GM19438 (cell line): Measurements from ENCODE around the gene TMEM72.
"Not testable (repeated sequence)": the region's sequence is repeated elsewhere in the genome, so short reads cannot be mapped to it uniquely, and the experiment has no call there.

Source experiments
- ATAC-seq: cut with Tn5 transposase; IDR thresholded peaks from one replicate; pipeline ENCODE4 v1.9.1; 2021; ENCODE audit warnings: low read depth; ENCODE audit not compliant: unreplicated experiment

Gene TMEM72

GRCh38 chr10:44911081-44911540, at the start of gene TMEM72:
Gene TMEM72 (plus strand): TSS chr10:44911337. CDS start chr10:44911513, 176 bp downstream.
- ATAC-seq, result no peak

- no peak for ATAC-seq
Observed at GRCh38 chr10:44862006-44862751, 49.0 kb upstream of the TMEM72 start.

- ATAC-seq, result no peak
Observed at GRCh38 chr10:44862924-44863323, 48.2 kb upstream of the TMEM72 start.

GRCh38 chr10:44863344-44864047, 47.6 kb upstream of the TMEM72 start:
- ATAC-seq, result no peak

- peak; percentile 59 for ATAC-seq
Observed at GRCh38 chr10:44864051-44864450, 47.1 kb upstream of the TMEM72 start.

GRCh38 chr10:44864637-44865288, 46.4 kb upstream of the TMEM72 start:
- peak; percentile 86 for ATAC-seq

GRCh38 chr10:44865289-44865671, 45.9 kb upstream of the TMEM72 start:
- ATAC-seq, result no peak

- not testable (repeated sequence) for ATAC-seq
Observed at GRCh38 chr10:44866367-44866766, 44.8 kb upstream of the TMEM72 start.

- ATAC-seq, result no peak
Observed at GRCh38 chr10:44870031-44870430, 41.1 kb upstream of the TMEM72 start.

GRCh38 chr10:44873160-44873559, 38.0 kb upstream of the TMEM72 start:
- ATAC-seq, result no peak

GRCh38 chr10:44874166-44874565, 37.0 kb upstream of the TMEM72 start:
- ATAC-seq, result no peak

- peak; percentile 83 for ATAC-seq
Observed at GRCh38 chr10:44878706-44879530, 32.2 kb upstream of the TMEM72 start.

- no peak for ATAC-seq
Observed at GRCh38 chr10:44879531-44879899, 31.6 kb upstream of the TMEM72 start.

GRCh38 chr10:44880090-44880715, 30.9 kb upstream of the TMEM72 start:
- no peak for ATAC-seq

- no peak for ATAC-seq
Observed at GRCh38 chr10:44881649-44882048, 29.5 kb upstream of the TMEM72 start.

GRCh38 chr10:44882166-44882720, 28.9 kb upstream of the TMEM72 start:
- ATAC-seq, result no peak

GRCh38 chr10:44883593-44884331, 27.4 kb upstream of the TMEM72 start:
- ATAC-seq, result no peak

GRCh38 chr10:44885710-44886109, 25.4 kb upstream of the TMEM72 start:
- no peak for ATAC-seq

- ATAC-seq, result no peak
Observed at GRCh38 chr10:44886966-44887365, 24.2 kb upstream of the TMEM72 start.
